HG02798 (cell line): Measurements from ENCODE around the gene CTXN1.
"Not testable (repeated sequence)": the region's sequence is repeated elsewhere in the genome, so short reads cannot be mapped to it uniquely, and the experiment has no call there.

Experiments used
- ATAC-seq: cut with Tn5 transposase; IDR thresholded peaks from one replicate; pipeline ENCODE4 v1.9.1; 2021; ENCODE audit warnings: mild to moderate bottlenecking; ENCODE audit not compliant: unreplicated experiment, poor library complexity

CTXN1 gene

DNA sequence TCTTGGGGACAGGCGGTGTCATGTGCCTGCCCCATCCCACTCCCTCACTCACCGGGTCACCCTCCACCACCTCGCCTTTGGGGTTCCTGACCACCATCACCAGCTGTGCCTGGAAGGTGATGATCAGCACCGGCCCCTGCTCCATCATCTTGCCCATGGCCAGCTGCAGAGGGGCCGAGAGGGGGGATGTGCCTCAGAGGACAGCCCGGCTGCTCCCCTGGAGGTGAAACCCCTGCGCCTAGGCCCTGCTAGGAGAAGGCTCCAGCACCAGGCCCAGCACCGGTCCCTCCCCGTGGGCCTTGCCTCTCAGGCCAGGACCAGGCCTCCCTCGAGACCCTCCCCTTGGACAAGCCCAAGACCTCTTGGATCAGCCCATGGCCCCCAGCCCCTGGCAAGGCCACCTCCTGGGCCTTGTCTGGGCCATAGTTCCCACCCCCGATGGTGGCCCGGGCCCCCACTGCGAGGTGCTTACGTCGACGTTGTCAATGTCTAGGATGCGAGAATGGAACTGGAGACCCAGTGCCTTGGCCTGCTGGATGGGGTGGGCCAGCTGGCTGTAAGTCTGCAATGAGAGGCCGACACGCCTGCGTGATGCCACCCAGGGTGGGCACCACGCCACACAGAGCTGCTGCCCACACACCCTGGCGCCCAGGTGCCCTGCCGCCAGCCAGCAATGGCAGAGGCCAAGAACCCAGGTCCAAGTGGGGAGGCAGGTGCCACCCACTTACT lies 1.8 kb upstream of the CTXN1 start:
- no peak for ATAC-seq

DNA sequence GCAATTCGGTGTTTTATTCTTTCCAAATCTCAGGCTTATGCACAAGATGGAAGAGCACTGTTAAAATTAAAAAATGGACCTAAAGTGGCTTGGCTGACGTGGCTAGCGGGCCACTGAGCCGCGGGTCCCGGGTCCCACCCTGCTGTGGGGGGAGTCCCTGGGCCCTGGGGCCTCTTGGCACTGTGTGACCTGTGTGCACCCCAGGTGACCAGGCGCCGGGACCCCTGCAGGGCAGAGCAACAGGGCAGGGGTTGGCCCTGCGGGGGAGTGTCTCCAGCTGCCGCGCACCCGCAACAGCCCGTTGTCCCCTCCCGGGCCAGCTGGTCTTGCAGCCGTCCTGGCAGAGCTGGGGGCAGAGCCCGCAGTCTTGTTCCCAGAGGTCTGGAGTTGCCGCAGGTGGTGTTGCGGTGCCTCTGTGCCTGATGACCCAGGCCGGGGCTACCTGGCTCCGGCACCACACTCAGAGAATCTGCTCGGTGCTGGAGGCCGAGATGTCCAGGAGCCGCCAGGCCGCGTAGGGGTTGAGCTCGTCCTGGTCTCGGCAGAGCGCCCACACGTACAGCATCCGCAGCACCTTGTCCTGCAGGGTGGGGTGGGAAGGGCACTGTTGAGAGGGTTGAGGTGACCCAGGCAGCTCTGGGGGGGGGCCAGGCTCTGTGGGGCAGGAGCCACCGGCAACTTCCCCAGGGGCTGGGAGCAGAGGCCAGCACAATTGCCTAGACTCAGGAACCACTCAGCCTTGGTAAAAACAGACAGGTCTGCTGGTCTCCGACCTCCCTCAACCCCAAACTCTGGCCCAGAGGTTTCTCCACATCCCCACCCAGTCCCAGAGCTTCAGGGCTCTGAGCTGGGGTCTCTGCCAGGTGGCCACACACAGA lies 1.0 kb upstream of the CTXN1 start:
- no peak for ATAC-seq

DNA sequence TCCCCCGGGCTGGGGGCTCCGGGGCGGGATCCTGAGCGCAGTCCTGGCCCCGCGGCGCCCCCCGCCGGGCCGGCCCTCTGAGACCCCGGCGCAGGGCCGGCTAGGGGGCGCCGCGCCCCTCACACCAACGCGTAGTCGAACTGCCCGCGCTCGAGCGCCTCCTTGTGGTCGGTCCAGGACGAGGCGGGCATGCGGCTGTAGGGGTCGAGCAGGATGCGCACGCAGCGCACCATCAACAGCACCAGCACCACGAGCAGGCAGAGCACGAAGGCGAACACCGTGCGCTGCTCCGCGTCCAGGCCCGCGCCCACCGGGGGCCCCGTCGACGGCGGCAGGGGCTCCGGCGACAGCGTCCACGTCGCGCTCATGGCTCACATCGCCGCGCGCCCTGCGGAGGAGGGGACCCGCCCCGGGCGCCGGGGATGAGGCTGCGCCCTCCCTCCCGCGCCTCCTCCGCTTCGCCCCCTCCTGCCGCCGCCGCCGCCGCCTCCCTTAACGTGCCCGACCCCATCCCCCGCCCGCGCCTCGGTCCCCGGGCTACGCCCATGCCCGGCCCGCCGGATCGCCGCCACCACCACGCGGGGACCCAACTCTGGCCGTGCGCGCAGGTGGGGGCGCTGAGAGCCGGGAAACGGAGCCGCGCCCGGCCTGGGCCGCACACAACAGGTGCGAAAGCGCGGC lies 624 bp downstream of the CTXN1 start:
- ATAC-seq = peak; percentile 19

DNA sequence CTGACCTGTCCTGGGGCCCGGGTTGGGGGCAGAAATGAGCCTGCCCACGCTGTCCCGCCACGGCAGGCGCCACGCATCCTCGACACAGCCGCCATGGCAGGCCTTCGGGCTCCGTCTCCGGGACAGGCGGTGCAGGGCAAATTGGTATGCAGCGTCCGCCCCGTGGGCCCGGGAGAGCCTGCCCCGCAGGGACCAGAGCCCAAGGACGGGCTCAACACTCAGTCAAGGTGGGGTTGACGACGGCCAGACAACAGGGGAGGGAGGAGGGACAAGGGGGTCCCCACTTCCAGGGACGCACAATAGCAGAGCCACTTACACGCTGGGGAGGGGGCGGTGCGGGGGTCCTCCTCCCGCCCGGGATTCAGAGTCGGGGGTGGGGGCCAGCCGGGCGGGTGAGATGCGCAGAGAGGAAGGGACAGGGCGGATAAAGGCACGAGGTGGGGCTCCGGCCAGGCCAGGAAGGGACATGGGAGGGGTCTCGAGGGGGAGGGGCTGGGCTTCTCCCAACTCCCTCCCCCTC lies 1.2 kb downstream of the CTXN1 start:
- no peak for ATAC-seq

DNA sequence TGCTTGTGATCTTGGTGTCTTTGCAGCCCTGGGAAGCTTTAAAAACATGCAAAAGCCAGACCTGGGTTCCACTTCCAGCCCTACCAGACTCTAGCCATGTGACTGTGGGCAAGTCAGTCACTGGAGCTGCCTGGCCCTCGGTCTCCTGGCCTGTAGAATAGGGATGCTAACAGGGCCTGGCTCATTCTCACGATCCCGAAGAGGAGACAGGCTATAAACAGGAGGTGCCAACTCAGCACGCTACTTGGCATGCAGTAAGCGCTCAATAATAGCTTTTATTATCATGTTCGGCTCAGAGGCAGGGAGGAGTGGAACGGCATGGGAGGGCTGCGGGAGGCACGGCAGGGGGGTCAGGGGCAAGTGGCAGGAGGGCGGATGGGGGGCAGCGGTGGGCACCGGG lies 1.7 kb downstream of the CTXN1 start:
- ATAC-seq = no peak

DNA sequence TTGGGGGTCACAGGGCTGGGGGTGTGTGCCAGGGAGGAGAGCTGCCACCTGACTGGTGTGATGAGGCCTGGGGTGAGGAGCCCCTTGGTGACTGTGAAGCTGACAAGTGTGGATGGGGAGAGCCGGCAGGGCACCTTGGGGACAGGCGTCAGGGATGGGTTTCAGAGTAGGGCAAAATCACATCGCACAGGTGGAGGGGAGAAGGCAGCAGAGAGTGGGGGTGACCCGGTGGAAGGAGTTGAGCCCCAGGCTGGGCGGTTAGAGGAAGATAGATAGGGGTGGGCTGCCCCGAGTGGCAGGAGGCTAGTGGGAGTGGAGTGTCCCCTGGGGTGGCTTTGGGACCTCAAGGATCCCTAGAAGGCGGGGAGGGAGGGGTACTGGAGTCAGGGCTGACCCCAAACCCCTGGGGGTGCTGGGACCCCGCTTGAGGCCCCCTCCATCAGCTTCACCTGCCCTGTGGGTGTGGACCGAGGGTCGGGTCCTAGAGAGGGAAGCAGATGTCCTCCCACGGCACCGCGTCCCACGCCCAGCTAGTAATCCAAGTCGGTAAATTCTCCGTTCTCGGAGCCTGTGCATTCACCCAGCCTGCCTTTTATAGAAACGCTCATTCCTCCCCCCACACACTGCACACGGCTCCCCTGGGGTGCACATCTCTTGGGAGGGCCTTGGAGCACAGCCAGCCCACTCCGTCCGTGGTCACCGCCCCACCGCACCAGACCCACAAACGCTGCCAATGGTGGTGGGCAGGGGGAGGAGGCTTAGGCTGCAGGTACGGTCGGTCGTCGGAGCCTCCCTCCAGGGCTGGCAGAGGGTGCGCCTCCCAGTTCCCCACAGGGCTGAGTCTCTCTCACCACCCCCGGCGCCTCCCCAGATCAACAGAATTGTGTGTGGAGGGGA lies 2.4 kb downstream of the CTXN1 start:
- no peak for ATAC-seq

DNA sequence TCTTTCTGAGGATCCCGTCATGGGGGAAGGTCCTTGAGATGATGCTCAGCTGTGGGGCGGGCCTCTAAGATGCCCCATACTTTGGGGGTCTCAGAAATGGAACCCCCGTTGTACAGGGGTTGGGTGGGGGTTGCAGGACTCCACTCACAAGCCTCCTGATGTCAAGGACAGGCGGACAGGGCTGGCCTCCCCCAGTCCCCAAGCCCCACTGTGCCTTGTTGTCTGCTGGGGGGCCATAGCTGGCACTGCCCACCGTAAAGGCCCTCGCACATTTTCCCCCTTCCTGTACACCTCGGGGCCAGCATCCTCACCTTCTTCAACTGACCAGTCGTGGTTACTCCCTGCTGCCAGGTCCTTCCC lies 3.1 kb downstream of the CTXN1 start:
- ATAC-seq = no peak

DNA sequence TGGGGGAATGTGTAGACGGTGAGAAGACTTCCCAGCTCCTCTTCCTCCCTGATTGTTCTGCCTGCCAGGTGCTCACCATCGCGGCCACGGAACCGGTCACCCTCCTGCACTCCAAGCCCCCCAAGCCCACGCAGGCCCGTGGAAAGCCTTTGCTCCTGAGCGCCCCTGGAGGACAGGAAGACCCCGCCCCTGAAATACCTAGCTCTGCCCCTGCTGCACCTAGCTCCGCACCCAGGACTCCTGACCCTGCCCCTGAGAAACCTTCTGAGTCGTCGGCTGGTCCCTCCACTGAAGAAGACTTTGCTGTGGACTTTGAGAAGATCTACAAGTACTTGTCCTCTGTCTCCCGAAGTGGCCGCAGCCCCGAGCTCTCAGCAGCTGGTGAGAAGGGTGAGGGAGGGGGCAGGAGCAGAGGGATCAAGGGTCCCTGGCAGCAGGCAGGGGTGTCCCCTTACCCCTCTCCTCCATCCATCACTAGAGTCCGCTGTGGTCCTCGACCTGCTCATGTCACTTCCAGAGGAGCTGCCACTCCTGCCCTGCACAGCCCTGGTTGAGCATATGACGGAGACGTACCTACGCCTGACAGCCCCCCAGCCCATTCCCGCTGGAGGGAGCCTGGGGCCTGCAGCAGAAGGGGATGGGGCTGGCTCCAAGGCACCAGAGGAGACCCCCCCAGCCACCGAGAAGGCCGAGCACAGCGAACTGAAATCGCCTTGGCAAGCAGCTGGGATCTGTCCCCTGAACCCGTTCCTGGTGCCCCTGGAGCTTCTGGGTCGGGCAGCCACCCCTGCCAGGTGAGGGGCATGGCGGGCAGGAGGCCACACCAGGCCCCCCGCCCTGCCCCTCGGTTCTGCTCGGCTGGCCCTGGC lies 3.7 kb downstream of the CTXN1 start:
- no peak for ATAC-seq

DNA sequence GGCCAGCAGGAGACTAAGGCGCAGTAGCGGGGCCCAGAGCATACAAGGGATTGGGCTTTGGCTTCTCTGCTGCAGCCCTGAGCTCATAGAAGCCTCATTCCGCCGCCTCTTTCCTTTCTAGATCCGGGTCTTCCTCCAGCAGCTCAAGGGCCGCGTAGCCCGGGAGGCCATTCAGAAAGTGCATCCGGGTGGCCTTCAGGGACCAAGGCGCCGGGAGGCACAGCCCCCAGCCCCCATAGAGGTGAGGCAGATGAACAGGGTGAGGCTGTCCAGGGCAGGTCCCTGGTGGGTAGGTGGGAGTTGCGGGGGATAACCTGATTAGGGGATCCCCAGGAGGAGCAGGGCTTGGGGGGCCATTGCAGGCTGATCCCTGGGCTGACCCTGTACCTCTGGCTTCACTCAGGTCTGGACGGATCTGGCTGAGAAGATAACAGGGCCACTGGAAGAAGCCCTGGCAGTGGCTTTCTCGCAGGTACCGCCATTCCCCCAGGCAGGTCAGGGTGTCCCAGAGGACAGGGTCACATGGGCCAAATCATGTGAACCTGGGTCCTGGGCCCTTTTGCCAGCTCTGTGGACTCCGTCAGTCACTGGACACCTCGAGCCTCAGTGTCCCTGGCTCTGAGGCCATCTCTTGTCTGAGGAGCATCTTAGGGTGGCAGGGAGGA lies 4.5 kb downstream of the CTXN1 start:
- no peak for ATAC-seq

DNA sequence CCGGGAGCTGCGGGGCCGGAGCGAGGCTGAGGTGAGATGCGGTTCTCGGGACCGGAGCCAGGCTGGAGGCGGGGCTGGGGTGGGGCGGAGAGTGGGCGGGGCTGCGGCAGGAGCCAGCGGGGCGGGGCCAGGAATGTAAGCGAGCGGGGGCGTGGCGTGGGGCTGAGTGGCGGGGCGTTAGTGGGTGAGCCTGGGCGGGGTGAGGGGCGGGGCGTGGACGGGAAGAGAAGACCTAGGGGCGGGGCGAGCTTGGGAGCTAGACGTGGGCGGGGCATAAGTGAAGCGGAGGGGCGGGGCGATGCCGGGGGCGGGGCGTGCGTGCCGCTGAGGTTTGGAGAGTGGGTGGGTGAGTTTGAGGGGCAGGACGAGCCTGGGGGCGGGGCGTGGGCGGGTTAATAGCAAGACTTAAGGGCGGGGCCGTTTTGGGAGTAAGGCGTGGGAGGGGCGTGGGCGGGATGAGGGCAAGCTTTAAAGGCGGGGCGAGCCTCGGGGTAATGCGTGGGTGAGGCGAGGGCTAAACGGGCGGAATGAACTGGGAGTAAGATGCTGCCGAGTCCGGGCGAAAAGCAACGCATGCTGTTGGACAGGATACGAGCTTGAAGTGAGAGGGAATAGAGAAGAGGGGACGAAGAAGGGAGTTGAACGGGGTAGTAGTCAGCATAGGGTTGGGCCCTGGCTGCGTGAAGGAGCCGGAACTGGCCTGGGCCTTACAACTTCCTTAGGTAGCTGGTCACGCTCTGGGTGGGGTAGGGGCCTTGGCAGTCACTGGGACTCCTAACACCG lies 5.2 kb downstream of the CTXN1 start:
- peak; percentile 59 for ATAC-seq

DNA sequence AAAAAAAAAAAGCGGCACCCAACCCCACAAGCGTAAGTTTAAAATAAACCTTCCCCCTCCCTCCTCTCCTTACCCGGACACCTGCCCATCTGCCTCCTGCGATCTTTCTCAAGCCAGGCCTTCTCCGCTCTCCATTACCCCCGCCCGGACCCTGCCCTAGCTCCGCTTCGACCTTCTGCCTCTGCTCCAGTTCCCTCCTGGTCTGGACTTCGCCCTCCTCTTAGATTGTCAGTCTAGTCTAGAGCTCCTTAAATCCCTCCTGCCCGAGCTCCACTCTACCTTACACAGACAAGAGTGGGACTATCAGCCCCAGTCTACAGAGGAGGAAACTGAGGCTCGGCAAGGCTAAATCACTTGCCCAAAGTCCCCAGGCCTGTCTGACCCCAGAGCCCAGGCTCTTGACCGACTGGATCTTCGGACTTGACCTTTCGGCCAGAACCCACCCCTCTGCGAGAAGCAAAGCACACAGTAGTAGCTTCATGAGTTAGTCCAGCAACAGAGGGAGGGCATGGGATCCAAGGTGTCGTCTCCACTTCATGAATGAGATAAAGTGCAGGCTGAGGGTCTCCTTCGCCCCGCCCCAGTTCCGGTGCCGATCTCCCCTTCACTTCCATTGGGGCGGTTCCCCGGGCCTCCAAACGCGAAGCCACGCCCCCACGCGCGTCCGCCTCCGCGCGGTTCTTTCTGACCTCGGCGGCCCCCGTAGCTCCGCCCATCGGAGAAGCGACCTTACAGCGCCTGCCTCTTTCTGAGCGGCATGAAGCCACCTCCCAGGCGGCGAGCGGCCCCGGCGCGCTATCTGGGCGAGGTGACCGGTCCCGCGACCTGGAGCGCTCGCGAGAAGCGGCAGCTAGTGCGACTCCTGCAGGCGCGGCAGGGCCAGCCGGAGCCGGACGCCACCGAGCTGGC lies 6.1 kb downstream of the CTXN1 start, which contains the start of gene SNAPC2:
SNAPC2 (plus strand) TSS at position 729 of the 909 bp plus-strand sequence; CDS start at position 758, 29 bp downstream.
- peak; percentile 70 for ATAC-seq

DNA sequence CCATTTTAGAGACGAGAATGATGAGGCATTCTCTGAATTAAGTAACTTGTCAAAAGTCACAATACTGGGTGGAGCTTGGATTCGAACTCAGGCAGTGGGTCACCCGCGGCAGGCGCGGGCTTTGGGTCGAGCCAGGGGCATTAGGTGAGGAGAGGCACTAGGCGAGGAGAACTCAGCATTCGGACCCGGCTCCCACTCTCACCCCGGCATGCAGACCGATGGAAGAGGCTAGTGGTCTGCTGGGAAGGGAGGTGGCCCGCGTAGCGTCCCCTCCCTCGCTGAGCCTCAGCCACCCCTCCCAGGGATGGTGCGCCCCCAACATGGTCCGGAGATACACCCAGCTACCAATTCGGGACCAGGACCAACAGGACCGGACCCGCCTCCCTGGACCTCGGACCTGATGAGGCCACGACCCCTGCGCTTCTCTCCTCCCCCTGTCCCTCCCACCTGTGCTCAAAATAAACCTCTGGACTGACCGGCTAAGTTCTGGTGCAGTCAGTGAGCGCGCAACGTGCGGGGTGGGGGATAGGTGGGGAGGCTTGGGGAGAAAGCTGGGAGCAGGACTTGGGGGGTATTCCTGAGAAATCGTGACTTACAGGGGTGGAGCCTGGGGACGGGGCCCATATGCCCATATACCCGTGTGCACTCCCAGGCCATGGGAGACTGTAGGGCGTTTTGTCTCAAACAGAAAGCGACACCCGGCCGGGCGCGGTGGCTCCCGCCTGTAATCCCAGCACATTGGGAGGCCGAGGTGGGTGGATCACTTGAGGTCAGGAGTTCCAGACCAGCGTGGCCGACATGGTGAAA lies 7.1 kb downstream of the CTXN1 start:
- ATAC-seq = no peak

DNA sequence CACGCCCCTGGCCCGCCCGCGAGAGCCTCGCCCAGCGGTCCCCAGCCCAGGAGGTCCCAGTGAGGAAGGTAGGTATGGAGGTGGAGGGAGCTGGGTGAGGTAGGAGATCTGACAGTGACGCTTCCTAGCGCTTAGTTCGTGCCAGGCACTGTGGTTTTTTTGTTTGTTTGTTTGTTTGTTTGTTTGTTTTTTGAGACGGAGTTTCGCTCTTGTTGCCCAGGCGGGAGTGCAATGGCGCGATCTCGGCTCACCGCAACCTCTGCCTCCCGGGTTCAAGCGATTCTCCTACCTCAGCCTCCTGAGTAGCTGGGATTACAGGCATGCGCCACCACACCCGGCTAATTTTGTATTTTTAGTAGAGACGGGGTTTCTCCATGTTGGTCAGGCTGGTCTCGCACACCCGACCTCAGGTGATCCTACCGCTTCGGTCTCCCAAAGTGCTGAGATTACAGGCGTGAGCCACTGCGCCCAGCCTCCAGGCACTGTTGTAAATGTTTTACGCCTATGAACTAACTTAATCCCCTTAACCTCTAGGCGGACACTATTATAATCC lies 7.8 kb downstream of the CTXN1 start:
- ATAC-seq = not testable (repeated sequence)

DNA sequence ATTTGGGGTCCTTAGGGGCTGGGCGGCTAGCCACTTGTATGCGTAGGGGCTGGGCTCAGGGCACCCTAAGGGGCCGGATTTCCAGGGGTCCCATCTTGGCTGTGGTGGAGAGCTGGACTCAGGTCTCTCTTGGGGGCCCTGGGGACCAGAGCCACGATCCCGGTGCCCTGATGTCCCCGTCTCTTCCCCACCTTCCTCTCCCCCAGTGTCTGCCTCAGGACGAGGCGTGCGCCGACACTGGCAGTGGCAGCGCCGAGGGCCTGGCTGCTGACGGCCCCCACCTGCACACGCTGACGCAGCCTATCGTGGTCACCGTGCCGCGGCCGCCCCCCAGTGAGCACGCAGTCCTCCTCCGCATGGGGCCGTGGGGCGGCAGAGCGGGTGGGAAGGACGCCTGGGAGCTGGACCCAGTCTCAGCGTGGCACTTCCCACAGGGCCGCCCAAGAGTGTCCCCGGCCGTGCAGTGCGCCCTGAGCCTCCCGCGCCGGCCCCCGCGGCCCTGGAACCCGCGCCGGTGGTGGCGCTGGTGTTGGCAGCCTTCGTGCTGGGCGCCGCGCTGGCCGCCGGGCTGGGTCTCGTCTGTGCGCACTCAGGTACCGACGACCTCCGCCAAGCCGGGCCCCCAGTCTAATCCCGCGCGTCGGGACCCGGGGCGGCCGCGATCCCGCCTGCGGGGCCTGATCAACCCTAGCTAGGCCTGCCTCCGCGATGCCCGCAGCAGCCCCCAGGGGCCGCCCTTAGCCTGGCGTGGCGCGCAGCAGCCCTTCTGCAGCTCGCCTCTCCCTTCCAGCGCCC lies 8.5 kb downstream of the CTXN1 start:
- ATAC-seq = no peak

DNA sequence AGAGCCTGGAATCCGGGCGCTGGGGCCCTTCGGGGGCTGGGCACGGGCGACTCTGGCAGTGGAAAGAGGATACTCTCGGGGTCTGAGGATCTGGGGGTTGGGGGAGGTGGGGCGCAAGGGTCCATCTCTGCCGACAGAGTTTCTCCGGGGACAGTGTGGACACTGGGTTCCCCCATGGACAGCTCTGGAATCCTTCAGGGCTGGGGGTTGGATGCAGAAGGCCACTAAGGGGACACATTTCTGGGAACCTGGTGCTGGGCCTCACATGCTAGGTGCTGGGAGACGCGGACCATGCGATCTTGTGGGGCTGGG lies 9.0 kb downstream of the CTXN1 start:
- ATAC-seq = no peak
